GM12891 (cell line): ENCODE data around the gene TSPAN4.

ENCODE experiments used
- POLR2A ChIP-seq: IDR thresholded peaks from 2 replicates; pipeline ENCODE4 v1.6.1; 2011; ENCODE audit warnings: low read depth, low read length, control low read depth
- POLR2AphosphoS5 ChIP-seq: IDR thresholded peaks from 2 replicates; pipeline ENCODE4 v1.6.1; 2011; ENCODE audit warnings: low read depth, low read length, control low read depth
- POU2F2 ChIP-seq: IDR thresholded peaks from 2 replicates; pipeline ENCODE4 v1.6.1; 2011; ENCODE audit warnings: low read depth, mild to moderate bottlenecking, control low read depth, low read length, moderate library complexity

DNA sequence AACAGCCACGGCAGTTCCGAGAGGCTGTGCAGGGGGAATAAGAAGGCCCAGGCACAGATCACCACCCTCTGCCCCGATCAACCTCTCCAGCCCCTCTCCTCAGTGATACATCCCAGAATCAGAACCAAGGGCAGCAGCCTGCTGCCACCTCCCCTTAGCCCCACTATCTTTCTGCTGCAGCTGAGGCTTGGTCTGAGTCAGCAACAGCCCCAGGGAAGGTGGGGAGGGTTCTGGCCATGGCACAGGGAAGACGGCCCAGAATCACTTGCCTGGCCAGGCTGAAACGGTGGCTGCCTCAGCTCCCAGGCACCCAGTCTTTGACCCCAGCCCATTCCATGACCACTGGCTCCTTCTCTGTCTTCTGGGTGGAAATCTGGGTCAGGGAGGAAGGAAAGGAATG is 65.6 kb downstream of the TSPAN4 start:
- TF ChIP-seq POLR2A (no peak), POLR2AphosphoS5 (no peak), POU2F2 (no peak)
